Left ventricle myocardium inferior (tissue), 1 donor: ENCODE measurements around the gene PKHD1. TPM values are rescaled to one million over a fixed set of nuclear protein-coding genes. Genes with fewer than 3 reads are reported as not detected.

Source experiments
- DNase-seq: peaks from one replicate; pipeline ENCODE4 v3.0.0-alpha.2; 2020
- H3K27ac ChIP-seq: fragments of 200-600 bp; replicated peaks from 2 replicates; pipeline ENCODE4 v1.8.0; 2021
- H3K27me3 ChIP-seq: fragments of 200-600 bp; 2 replicates; pipeline ENCODE4 v1.8.0; 2021; ENCODE audit warnings: low read depth
- H3K36me3 ChIP-seq: fragments of 200-600 bp; 2 replicates; pipeline ENCODE4 v1.8.0; 2021
- H3K4me1 ChIP-seq: fragments of 200-600 bp; 2 replicates; pipeline ENCODE4 v1.8.0; 2021
- H3K4me3 ChIP-seq: fragments of 200-600 bp; 2 replicates; pipeline ENCODE4 v1.8.0; 2021; ENCODE audit warnings: mild to moderate bottlenecking, moderate library complexity
- H3K9me3 ChIP-seq: fragments of 200-600 bp; replicated peaks from 2 replicates; pipeline ENCODE4 v1.8.0; 2021
- intact Hi-C: fragments of 100-400 bp; cut with micrococcal nuclease; formaldehyde crosslinking; loops from one replicate; pipeline ENCODE4 v1.11.0; 2022
- long read RNA-seq: library from polyadenylated mRNA; unstranded; transcript quantifications from one replicate; pipeline ENCODE4 v2.0.0, GENCODE V29; 2021
- total RNA-seq: library from RNA; stranded (reverse); fragmentation: NEBNext Ultra II Directional; extraction: Animal tissue kit (Norgen Biotek cat#: 25700); gene quantifications from one replicate; pipeline ENCODE4 v1.2.1, GENCODE V29; 2021
- TF ChIP-seq, protein P1 (sequence below): fragments of 200-600 bp; IDR thresholded peaks from 2 replicates; pipeline ENCODE4 v1.8.0; 2021; ENCODE audit warnings: antibody characterized with exemption, mild to moderate bottlenecking, borderline replicate concordance
- donor health status: DM: no; HTN: yes; CAD: no; lungs with severe emphysema.

Gene PKHD1, protein sequence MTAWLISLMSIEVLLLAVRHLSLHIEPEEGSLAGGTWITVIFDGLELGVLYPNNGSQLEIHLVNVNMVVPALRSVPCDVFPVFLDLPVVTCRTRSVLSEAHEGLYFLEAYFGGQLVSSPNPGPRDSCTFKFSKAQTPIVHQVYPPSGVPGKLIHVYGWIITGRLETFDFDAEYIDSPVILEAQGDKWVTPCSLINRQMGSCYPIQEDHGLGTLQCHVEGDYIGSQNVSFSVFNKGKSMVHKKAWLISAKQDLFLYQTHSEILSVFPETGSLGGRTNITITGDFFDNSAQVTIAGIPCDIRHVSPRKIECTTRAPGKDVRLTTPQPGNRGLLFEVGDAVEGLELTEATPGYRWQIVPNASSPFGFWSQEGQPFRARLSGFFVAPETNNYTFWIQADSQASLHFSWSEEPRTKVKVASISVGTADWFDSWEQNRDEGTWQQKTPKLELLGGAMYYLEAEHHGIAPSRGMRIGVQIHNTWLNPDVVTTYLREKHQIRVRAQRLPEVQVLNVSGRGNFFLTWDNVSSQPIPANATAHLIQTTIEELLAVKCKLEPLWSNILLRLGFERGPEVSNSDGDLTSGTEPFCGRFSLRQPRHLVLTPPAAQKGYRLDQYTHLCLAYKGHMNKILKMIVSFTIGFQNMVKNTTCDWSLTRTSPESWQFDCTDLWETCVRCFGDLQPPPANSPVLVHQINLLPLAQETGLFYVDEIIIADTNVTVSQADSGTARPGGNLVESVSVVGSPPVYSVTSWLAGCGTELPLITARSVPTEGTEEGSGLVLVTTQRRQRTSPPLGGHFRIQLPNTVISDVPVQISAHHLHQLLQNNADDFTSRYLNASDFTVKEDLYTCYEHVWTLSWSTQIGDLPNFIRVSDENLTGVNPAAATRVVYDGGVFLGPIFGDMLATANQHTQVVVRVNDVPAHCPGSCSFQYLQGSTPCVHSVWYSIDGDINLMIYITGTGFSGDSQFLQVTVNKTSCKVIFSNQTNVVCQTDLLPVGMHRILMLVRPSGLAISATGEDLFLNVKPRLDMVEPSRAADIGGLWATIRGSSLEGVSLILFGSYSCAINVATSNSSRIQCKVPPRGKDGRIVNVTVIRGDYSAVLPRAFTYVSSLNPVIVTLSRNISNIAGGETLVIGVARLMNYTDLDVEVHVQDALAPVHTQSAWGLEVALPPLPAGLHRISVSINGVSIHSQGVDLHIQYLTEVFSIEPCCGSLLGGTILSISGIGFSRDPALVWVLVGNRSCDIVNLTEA (N-terminal part only)
- not detected for total RNA-seq
- long read RNA-seq = 0 reads

DNA sequence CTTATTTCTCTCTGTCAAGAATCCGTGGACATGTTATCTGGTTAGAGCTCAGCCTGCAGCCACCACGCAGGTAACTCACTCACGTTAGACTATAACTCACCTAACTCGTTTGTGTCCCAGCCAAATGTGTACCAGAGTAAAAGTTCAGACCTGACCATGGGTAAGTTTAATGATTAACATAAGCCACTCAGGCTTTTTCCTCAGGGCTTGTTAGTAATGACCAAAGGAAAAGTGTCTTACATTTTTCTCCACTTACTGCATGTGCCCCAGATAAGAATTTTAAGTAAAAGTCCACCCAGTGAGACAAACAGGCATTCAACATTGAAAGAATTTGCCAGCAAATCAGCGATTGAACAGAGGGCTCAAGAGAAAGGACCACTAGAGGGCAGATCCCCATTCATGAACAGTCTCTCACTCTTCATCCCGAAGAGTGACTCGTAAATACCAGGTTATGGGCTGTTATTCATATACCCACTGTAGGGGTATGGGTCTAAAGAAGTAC is at the start of gene PKHD1:
Gene PKHD1 (minus strand): TSS at position 116 of the 502 bp plus-strand sequence. CDS start 2,680 bp downstream, outside the sequence.
- no peaks in the 10 kb centered on the region for H3K9me3 ChIP-seq
- H3K36me3 ChIP-seq = no peaks in the 10 kb centered on the region
- peaks cover 8% of the 10 kb centered on the region for H3K27me3 ChIP-seq
- TF ChIP-seq, protein P1, sequence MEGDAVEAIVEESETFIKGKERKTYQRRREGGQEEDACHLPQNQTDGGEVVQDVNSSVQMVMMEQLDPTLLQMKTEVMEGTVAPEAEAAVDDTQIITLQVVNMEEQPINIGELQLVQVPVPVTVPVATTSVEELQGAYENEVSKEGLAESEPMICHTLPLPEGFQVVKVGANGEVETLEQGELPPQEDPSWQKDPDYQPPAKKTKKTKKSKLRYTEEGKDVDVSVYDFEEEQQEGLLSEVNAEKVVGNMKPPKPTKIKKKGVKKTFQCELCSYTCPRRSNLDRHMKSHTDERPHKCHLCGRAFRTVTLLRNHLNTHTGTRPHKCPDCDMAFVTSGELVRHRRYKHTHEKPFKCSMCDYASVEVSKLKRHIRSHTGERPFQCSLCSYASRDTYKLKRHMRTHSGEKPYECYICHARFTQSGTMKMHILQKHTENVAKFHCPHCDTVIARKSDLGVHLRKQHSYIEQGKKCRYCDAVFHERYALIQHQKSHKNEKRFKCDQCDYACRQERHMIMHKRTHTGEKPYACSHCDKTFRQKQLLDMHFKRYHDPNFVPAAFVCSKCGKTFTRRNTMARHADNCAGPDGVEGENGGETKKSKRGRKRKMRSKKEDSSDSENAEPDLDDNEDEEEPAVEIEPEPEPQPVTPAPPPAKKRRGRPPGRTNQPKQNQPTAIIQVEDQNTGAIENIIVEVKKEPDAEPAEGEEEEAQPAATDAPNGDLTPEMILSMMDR = peak; percentile 40
- intact Hi-C loops = no loop called here
- no peak within 1 kb of the TSS for H3K27ac ChIP-seq
- no peak within 1 kb of the TSS for H3K4me3 ChIP-seq
- no peaks in the 10 kb centered on the region for H3K4me1 ChIP-seq
- DNase-seq = no peak

DNA sequence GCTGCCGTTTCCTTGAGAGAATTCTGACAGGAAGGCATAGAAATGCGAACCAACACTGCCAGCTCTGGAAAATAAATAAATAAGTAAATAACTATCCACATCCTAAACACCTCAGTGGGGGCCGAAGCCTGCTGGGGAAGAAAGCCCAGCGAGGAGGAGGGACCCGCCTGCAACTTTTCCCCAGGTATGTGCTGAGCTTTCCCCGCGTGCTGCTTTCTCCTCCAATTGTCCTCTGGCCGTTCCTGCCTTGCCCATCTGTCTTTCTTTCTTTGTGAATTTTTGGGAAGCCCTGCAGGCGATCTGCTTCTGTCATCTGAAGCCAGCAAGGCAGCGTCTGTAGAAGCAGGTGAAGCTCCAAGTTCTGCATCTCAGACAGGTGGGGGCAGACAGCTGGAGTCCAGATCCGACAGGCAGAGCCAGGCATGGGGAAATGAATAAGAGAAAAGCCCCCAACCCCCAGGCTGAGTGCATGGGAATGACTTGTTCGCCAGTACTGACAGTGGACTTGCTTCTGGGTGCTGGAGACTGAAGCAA is 49.6 kb upstream of the PKHD1 start:
- intact Hi-C loops = no loop called here
- H3K27ac ChIP-seq = no peak overlapping the region
- H3K36me3 ChIP-seq = no peaks in the 10 kb centered on the region

DNA sequence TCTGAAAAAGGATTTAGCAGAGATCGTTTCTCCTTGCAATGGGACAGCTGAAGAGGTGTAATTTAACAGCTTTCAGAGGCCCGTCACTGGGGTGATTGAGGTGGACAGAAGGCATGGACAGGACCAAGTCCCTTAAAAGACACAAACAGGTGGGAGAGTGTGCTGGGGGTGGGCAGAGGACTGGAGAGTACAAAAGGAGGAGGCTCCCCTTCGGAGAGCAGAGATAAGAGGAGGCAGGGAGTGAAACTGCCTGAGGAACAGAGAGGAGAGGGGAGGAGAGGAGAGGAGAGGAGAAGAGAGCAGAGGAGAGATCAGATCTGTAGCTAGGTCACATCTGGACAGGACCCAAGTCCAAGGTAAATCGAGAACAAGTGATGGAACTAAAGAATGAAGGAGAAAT is 48.6 kb upstream of the PKHD1 start:
- H3K4me1 ChIP-seq = peaks cover 7% of the 10 kb centered on the region
- TF ChIP-seq, protein P1 = no peak
- intact Hi-C loops = no loop called here
- DNase-seq = no peak
- no peaks in the 10 kb centered on the region for H3K36me3 ChIP-seq
- H3K27ac ChIP-seq = no peak overlapping the region
- H3K9me3 ChIP-seq = no peaks in the 10 kb centered on the region
- no peaks in the 10 kb centered on the region for H3K27me3 ChIP-seq
- no peak overlapping the region for H3K4me3 ChIP-seq

More for the DNA sequence above, 49.6 kb upstream of the PKHD1 start:
- no peaks in the 10 kb centered on the region for H3K27me3 ChIP-seq
- H3K4me1 ChIP-seq = peaks cover 7% of the 10 kb centered on the region
- TF ChIP-seq, protein P1 = no peak
- no peak overlapping the region for H3K4me3 ChIP-seq
- no peaks in the 10 kb centered on the region for H3K9me3 ChIP-seq
- no peak for DNase-seq

DNA sequence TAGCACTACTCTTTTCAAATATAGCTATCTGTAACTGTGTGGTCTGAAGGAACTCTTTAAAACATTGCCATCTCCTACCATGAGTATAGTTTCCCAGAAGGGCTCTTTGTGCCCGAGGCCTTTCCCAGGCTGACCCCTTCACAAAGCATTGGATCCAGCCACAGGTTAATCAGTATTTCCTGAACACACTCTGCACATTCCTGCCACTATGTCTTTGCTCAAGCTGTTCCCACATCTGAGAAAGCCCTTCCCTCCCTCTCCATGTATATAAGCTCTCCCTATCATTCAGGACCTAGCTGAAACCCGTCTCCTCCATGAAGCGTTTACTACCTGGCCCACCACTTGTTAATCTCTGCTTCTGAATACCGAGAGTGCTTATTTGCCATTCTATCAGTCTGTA is 47.8 kb upstream of the PKHD1 start:
- TF ChIP-seq, protein P1 = no peak
- H3K9me3 ChIP-seq = no peaks in the 10 kb centered on the region
- DNase-seq = no peak
- H3K36me3 ChIP-seq = no peaks in the 10 kb centered on the region
- H3K4me1 ChIP-seq = peaks cover 7% of the 10 kb centered on the region
- no peak overlapping the region for H3K4me3 ChIP-seq
- no peak overlapping the region for H3K27ac ChIP-seq
- H3K27me3 ChIP-seq = no peaks in the 10 kb centered on the region
- intact Hi-C loops = no loop called here

DNA sequence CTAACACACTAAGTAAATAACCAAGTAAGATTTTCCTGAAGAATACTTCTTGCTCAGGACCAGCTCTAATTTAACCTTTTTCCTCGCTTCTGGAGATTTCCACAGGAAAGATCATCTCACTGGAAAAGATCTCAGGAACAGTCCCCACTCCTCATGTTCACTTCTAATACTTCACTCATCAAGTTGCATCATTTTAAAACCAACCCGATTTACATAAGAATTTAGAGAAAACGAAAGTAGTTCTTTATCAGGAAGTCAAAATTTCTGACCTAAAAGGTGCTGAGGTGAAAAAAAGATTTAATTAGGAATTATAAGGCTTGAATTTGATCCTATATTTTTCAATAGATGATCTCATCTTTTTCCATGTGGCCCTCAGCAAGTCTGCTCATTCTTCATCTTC is 46.6 kb upstream of the PKHD1 start:
- DNase-seq = no peak
- Histone ChIP-seq H3K4me3 (no peak overlapping the region), H3K4me1 (no peaks in the 10 kb centered on the region), H3K27ac (no peak overlapping the region), H3K36me3 (no peaks in the 10 kb centered on the region), H3K27me3 (no peaks in the 10 kb centered on the region), H3K9me3 (no peaks in the 10 kb centered on the region)
- TF ChIP-seq, protein P1 = no peak
- intact Hi-C loops = no loop called here
